HuH-7 (cell line): ENCODE results near the gene OPN1SW.

Source experiments
- DNase-seq: peaks from one replicate; pipeline ENCODE4 v3.0.0; 2011; ENCODE audit warnings: low spot score

Gene OPN1SW

DNA sequence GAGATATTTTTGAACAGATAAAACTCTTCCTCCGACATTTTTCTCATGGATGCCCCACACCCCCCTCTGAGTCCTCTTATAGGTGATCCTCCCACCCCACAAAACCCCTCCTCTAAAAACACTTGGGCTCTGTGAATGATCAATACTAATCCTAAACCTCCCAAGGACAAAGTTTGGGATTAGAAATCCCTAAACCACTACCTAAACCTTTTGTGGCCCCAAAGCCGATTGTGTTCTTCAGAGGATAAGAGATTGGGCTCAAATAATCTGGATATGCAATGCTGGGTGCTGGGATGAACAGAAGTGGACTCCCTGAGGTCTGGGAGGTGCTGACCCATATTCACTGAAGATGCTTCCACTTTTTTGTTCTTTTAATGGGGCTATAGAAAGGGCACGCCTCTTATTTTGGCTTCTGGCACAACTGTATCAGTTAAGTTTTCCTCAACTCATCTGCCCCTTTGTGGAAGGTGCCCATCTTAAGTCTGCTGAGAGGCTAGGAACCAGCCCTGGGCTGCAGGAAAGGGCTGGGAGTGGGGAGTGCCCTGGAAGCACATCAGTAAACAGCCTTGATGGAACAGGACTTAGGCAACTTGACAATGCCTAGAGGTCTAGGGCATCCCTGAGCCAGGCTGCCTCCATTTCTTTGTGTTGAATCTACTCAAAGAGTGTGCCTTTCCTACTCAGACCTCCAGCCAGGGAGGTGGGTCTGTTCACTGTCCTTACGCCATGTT is at the start of gene OPN1SW:
Gene OPN1SW, minus strand, starts transcription at position 51 of the 731 bp plus-strand sequence. Its CDS starts 13 bp downstream, at position 38.
- no peak for DNase-seq

DNA sequence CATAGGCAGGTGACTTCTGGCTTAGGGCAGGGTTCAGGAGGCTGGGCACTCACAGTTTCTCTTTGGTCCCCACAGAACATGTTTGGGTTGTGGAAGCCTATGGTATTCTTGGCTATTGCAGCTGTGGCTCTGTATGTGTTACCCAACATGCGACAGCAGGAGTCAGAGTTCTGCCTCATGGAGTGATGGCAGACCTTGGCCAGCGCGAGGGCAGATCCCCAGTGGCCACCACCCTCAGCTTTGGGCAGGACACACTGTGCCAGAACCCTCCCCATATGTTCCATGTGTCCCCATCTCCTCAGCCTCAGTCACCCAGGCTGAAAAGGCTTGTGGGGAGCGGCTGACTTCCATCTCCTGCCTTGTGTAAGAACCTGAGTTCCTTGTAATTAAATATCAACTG is 46.1 kb upstream of the OPN1SW start:
- DNase-seq = no peak

GRCh38 chr7:128818694-128819093 is 43.1 kb upstream of the OPN1SW start:
- no peak for DNase-seq

- DNase-seq = no peak
Observed at GRCh38 chr7:128815289-128815942, 39.8 kb upstream of the OPN1SW start.

GRCh38 chr7:128814499-128814898 is 38.9 kb upstream of the OPN1SW start:
- DNase-seq = no peak

- no peak for DNase-seq
Observed at GRCh38 chr7:128812514-128813168, 37.0 kb upstream of the OPN1SW start.

DNA sequence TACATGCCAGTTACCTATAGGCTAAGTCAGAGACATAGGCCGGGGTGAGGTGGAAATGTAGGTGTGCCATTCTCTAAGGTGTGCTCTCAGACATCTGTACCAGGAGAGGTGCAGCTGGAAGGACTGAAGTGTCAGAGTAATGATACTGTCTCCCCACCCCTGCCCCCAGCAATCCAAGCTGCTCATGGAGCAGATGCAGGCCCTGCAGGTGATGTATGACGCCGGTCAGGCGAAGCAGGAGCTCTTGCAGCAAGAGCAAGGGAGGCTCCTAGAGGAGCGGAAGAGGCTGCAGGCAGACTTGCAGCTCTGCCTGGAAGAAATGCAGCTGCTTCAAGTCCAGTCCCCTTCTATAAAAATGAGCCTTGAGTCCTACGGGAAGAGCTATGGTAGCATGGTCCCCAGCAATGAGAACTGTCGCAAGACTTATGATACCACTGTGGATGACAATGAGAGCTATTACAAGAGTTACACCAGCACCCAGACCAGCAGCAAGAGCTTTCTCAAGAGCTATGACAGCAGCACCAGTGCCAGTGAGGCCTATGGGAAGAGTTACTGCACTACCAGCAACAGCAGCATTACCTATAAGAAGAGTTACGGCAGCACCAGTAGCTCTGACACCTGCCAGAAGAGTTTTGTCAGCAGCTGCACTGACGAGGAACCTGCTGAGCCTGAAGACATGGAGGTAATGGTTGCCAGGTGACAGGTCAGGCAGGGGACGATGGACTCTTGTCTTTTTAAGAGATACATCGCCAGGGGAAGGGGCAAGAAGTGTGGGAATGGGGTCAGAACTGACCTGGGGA is 36.2 kb upstream of the OPN1SW start:
- no peak for DNase-seq

DNA sequence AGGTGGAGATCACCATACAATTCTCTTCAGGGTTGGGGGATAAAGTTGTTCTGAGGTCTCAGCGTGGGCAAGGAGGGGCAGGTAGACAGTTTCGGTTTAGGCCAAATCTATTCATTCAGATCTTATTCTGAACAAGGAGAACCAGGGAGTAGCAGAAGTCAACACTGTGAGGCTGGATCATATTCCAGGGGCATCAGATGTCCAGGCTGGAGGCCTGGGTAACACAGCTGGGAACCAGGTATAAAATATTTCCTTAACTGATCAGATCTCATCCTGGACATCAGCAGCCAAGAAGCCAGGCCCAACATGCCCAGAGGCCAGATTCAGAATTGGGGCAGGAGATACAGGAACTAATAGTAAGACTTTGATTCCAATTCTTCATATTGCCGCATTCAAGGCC is 35.4 kb upstream of the OPN1SW start:
- DNase-seq = no peak

DNA sequence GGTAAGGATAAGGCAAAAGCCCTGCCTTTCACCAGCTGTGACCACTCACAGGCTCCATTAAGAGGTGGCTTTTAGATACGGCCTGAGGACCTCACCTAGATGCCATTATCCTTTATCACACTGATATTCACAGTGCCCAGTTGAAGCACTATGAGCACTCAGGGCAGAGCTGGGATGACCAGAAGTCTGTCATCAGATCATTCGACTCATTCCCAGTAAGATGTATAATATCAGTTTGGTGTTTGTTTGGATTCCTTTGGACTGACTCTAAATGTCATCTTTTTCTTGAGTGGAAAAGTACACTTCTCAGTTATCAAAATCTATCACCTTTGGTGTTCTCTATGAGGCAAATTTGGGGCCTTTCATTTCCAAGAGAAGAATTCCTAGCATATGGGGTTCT is 34.9 kb upstream of the OPN1SW start:
- no peak for DNase-seq

- no peak for DNase-seq
Observed at GRCh38 chr7:128809363-128809762, 33.8 kb upstream of the OPN1SW start.

GRCh38 chr7:128807191-128807590 is 31.6 kb upstream of the OPN1SW start:
- no peak for DNase-seq

GRCh38 chr7:128805225-128805624 is 29.6 kb upstream of the OPN1SW start:
- no peak for DNase-seq

DNA sequence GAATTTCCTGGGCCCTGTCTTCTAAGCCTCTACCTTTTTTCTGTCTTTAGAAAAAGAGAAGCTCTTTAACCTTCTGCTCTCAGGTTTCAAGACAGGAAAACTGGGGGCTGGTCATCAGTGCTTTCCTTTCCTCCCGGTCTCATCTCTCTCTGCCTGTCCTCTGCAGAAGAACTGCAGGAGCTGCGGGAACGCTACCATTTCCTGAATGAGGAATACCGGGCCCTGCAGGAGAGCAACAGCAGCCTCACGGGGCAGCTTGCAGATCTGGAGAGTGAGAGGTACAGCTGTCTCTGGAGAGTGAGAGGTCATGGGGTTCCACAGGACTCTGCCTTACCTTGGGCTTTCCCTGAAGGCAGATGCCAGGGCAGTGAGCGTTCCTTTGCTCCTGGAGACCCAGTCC is 28.9 kb upstream of the OPN1SW start:
- no peak for DNase-seq

DNA sequence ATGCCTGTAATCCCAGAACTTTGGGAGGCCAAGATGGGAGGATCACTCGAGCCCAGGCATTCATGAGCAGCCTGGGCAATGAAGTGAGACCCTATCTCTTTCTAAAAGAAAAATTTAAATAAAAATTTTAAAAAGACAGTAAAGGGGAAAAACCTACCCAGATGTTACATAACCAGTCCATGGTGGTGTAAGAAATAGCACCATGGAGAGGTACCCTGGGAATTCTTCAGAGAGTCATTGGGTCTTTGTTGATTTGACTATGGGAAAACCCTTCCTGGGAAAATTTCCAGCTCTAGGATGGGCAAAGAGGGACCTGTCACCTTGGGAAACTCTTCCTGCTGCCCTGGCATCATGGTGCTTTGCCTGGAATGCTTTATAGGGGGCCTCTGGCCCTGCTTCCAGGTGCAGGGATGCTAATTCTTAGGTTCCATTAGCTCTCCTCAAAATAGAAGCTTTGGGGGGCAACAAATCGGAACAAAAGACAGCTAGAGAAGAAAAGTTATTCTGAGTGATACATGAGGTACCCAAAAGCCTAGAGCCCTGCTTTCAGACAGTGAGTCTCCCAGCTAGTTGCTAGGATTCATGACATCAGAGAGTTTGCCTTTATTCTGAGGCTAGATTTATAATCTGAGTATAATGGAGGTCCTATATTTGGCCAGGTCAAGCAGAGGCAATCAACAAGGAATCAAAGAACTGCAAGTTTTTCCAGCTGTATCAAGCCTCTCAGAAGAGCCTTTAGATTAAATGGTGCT is 26.2 kb upstream of the OPN1SW start:
- DNase-seq = no peak

DNA sequence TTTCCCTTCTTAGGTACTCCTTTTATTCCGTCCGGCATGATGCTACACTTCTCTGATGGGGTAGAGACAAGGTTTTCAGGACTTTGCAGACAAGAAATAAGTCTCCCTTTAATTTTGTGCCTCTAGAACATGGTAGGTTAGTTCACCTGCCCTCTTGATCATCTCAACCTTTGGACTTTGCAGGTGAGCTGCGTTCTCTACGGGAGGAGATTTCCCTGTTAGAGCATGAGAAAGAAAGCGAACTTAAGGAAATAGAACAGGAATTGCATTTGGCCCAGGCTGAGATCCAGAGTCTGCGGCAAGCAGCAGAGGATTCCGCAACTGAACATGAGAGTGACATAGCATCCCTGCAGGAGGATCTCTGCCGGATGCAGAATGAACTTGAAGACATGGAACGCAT is 25.4 kb upstream of the OPN1SW start:
- DNase-seq = no peak

GRCh38 chr7:128800567-128800966 is 25.0 kb upstream of the OPN1SW start:
- no peak for DNase-seq

DNA sequence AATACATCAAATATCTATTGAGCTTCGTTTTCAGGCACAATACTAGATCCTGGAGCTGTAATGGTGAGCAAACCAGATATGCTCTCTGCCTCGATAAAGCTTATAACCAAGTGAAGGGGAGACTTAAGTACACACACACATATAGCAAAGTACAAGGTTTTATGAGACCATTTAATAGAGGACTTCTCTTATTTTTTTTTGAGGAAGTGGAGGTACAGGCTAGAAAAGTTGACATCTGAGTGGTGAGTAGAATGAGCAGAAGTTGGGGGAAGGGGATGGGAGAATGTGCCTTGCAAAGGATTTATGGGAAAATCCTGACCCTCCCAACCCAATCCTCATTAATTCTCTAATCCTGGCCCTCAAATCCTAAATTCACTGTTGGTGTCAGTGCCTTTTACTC is 23.9 kb upstream of the OPN1SW start:
- DNase-seq = no peak

DNA sequence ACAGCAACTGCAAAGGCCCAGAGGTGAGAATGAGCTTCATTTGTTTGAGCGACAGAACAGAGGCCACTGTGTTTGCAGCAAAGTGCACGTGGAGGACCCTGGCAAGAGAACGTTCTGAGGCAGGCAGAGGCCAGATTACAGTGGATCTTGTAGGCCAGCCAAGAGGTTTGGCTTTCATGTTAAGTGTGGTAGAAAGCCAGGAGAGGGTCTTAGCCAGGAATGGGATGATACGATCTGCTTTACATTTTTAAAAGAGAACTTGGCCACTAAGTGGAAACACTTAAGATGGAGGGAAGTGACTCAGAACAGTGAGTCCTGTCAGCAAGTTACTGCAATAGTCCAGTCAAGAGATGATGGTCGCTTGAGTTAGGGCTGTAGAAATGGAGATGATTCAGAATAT is 20.7 kb upstream of the OPN1SW start:
- DNase-seq = no peak

DNA sequence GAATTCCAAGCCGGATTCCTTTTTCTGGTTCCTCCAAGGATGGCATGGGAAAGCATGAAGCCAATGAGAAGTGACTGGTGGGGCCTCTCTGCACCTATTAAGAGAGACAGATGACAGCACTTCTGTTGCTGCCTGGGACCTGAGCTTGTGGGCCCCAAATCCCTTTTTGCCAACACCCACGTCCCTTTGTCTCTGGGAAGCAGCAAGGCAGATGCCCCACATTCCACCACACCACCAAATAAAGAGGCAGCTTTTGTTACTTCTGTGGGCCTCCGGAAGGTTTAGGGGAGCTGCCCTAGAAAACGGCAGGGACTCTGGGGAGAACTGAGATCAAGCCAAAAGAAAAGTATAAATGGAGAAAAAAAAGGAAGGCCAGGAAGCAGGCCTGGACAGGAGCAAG is 19.5 kb upstream of the OPN1SW start:
- DNase-seq = no peak

DNA sequence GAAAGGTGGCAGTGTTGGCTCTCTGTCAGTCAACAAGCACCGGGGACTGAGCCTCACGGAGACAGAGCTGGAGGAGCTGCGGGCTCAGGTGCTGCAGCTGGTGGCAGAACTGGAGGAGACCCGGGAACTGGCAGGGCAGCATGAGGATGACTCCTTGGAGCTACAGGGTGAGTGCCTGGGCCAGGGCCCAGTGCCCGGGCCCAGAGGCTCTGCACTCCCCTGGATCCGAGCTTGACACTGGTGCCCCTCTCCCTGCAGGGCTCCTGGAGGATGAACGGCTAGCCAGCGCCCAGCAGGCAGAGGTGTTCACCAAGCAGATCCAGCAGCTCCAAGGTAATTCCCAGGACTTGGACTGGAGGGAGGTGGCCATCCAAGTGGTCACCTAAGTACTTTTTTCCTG is 18.8 kb upstream of the OPN1SW start:
- no peak for DNase-seq

- no peak for DNase-seq
Observed at GRCh38 chr7:128794020-128794419, 18.4 kb upstream of the OPN1SW start.

- no peak for DNase-seq
Observed at GRCh38 chr7:128793181-128793547, 17.6 kb upstream of the OPN1SW start.
